C4-2B (cell line): ENCODE data around the gene SEPTIN2.

Experiments used
- CTCF ChIP-seq: fragments of 450-650 bp; conservative IDR thresholded peaks from 2 replicates; pipeline ENCODE4 v1.5.1; 2017; ENCODE audit warnings: mild to moderate bottlenecking
- ZFX ChIP-seq: fragments of 450-650 bp; IDR thresholded peaks from 2 replicates; pipeline ENCODE4 v1.6.1; 2017

GRCh38 chr2:241359481-241360045 lies 43.8 kb downstream of the SEPTIN2 start:
- no peak for TF ChIP-seq CTCF
- TF ChIP-seq ZFX: no peak
